AG20443 (cell line): Measurements from ENCODE around the gene DCAF4.

Experiments
- DNase-seq: peaks from one replicate; pipeline ENCODE4 v3.0.0; 2012; ENCODE audit warnings: low spot score, mixed read lengths

DCAF4 gene, protein sequence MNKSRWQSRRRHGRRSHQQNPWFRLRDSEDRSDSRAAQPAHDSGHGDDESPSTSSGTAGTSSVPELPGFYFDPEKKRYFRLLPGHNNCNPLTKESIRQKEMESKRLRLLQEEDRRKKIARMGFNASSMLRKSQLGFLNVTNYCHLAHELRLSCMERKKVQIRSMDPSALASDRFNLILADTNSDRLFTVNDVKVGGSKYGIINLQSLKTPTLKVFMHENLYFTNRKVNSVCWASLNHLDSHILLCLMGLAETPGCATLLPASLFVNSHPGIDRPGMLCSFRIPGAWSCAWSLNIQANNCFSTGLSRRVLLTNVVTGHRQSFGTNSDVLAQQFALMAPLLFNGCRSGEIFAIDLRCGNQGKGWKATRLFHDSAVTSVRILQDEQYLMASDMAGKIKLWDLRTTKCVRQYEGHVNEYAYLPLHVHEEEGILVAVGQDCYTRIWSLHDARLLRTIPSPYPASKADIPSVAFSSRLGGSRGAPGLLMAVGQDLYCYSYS

DNA sequence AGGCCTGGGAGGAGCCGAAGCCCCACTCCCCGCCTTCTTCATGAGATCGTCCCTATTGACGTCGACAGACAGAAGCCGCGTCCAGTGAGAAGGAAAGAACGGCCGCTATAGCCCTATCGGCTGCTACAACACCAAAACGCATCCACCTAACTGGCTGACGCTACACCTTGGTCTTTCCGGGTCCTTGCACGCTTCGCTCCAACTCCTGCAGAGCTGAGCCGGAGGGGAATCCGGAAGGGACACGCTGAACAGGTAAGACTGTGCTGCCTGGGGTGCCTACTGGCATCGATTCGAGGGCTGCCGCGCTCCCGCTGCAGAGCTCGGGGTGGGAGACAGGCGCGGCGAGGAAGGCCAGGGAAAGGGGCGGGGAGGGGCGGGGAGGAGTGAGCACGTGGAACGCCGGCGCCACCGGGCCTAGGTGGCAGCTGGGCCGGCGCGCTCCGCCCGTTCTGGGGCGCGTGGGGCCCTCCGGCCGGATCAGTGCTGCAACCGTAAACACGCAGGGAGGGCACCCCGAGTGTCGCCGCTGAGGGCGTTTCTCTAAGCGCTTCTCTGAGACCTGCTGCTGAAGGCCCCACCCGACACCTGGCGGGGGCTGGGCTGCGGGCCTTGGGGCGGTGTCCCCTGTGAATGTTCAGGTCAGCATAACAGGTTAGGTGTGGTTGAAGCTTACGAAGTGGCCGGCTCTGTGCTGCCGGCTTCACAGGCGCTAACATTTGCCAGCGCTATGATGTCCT, at the start of gene DCAF4:
TSS of gene DCAF4 (plus strand) at position 173 of the 737 bp plus-strand sequence. CDS start 11,515 bp downstream, outside the sequence.
- peak; percentile 99 for DNase-seq

GRCh38 chr14:72876710-72877063, 49.6 kb upstream of the DCAF4 start:
- no peak for DNase-seq

GRCh38 chr14:72878746-72879145, 47.5 kb upstream of the DCAF4 start:
- DNase-seq: no peak

DNA sequence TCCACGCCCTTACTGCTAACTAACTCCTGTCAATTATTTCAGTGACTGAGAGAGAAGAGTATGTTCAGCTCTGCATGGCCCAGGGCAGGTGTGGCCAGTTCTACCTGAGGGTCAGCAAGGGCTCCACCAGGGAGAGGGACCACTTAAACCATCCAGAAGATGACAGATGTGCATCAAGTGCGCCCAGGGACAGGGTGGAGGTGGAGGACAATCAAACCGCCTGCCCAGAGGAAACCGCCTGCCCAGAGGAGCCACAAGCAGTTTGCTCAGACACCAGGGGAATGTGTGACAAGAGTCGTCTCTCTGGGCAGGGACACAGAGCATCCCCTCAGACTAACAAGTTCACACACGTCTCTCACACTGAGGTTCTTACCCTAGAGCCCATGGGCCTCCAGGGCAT, 46.8 kb upstream of the DCAF4 start:
- no peak for DNase-seq

- DNase-seq: no peak
Measured at GRCh38 chr14:72880164-72880563, 46.1 kb upstream of the DCAF4 start.

- DNase-seq: no peak
Measured at GRCh38 chr14:72880820-72881219, 45.4 kb upstream of the DCAF4 start.

DNA sequence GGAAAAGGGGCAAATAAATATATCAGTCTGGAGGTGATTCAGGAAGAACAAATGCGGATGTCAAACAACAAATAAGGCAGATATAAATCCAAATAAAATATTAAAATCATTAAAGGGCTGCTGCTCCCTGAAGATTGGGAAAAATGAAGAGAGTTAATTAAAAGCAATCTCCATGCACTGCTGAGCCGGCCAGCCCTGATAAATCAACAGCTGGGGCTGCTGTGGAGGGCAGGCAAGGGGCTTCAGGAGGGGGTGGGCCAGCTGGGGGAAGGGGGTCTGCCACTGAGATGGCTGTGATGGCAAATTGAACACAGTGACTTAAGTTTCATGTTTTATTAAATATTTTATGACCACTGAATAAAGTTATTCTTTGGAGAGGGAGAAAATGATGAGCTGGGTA, 44.7 kb upstream of the DCAF4 start:
- DNase-seq: no peak

DNA sequence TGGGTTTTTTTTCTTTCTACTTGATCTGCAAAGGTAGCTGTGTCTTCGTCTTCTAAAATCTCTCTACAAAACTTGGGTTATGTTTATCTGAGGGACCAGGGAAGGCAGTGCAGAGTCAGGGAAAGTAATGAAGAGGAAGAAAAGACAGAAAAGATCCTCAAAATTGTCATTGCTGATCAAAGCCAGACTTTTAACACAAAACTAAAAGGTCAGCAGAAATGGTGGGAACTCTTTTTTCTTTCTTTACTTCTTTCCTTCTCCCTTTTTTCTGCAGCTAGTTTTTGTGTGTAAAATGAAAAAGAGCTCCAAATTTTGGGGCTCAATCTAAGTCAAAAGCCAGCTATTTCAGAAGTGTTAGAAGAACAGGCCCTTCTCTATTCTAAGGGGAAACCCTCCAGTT, 44.2 kb upstream of the DCAF4 start:
- DNase-seq: no peak

- DNase-seq: no peak
Measured at GRCh38 chr14:72882463-72882862, 43.8 kb upstream of the DCAF4 start.

- no peak for DNase-seq
Measured at GRCh38 chr14:72883109-72883508, 43.2 kb upstream of the DCAF4 start.

- DNase-seq: no peak
Measured at GRCh38 chr14:72883961-72884360, 42.3 kb upstream of the DCAF4 start.

DNA sequence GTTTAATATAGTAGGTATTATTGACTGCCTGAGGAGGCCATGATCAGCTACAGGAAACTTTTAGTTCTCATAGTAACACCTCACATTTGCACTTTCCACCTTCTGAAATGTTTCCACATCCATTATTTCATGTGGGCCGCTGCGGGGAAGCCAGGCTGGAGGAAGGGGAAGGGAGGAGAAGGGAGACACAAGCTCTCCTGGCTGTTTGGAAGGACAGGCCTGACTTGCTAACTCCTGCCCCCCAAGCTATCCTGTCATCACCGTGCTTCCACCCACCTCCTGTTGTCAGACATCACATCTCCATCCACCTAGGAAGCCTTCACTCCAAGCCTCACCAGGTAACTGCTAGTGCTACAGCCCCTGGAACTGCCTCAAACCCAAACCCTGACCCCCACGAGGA, 41.9 kb upstream of the DCAF4 start:
- DNase-seq: no peak

GRCh38 chr14:72887514-72887913, 38.8 kb upstream of the DCAF4 start:
- DNase-seq: no peak

DNA sequence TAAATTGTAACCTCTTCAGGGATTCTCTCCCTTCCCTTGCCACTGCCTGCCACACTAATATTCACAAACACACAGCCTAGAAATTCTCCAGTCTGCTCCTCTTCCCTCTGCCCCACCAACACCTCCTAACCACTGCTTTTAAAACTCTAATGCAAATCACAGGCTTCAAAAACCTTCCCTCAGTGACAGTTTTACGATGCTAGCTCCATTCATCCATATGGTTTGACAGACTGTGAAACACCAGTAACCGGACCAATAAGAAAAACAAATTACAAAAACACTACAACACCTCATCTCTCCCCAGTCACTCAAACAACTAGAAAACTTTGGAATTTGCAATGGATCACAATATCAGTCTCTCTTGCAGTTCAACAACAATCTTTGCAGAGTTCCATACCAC, 38.1 kb upstream of the DCAF4 start:
- no peak for DNase-seq

DNA sequence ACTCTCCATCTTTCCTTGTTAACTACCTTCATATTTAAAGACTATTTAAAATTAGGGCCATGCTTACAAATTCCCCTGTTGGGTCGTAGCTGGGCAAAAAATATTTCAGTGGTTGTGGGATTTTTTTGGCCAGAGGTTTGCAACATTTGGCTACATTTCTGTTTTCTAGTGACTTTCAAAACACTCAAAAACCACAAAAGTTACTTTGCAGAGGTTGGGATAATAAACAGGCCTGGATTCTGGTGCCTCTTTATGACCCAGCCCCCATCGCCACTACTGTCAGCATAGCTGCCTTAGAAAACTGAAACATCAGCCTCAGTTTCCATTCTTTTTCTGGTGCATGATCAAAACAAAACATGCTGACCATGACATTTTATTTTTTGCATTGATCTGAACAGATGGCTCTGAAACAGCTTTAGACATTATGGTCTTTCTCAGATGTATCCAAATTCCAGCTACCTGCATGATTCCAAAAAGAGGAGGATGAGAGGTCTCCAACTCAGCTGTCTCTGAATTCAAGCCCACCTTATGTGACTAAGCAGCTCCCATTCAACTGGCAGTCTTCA, 37.5 kb upstream of the DCAF4 start:
- DNase-seq: peak; percentile 38

GRCh38 chr14:72889366-72889765, 36.9 kb upstream of the DCAF4 start:
- no peak for DNase-seq

DNA sequence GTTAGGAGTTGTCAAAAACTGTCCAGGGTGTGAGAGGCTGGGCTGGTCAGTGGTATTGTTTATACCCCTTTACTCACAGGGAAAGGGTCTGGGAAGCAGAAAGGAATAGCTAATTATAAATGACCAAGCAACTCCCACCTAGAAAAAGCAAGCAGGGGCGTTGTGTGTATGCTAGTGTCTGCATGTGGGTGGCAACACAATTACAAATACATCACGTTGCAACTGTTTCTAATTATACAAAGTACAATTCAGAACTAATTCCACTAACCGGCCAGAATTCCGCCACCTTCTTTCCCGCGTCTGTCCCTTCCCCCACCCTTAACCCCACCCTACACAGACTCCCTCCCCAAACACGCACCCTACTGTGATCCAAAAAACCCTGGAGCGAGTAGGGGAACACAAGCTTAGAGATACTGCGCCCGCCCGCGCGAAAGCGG, 34.6 kb upstream of the DCAF4 start:
- no peak for DNase-seq

GRCh38 chr14:72892103-72892878, 34.0 kb upstream of the DCAF4 start:
- peak; percentile 39 for DNase-seq

GRCh38 chr14:72892879-72893635, 33.2 kb upstream of the DCAF4 start:
- peak; percentile 52 for DNase-seq

DNA sequence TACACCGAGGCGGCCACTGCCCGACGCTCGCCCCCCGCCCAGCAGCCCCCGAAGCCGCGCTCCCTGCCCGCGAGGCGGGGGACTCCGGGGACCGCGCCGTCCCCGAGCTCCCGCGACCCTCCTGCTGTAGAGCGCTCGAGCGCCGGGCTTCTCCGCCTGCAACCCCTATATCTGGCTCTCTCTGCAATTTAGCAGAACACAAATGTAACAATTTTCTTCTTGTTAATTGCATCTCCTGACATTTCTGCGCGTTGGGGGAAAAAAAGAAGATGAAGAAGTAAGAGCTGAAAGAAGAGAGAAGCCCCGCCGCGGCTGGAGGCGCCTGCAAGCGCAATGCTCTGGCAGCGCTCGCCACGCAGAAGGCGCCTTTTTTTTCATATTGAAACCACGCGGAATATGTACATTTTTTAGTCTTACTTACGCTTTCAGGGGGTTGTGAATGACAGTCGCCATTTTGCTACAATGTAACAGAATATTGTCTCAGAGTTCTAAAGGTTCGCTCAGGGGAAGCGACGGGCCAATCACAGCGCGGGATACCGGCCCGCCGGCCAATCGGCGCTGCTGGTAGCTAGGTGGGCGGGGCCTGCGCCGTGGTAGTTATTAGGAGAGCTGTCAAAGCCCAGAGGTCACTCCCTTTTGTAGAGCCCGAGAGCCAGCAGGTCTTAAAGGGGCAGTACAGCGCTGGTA, 32.5 kb upstream of the DCAF4 start, which contains the start of gene DPF3:
TSS of gene DPF3 (minus strand) at position 466 of the 687 bp plus-strand sequence. CDS start at position 453, 13 bp downstream.
- peak; percentile 98 for DNase-seq

DNA sequence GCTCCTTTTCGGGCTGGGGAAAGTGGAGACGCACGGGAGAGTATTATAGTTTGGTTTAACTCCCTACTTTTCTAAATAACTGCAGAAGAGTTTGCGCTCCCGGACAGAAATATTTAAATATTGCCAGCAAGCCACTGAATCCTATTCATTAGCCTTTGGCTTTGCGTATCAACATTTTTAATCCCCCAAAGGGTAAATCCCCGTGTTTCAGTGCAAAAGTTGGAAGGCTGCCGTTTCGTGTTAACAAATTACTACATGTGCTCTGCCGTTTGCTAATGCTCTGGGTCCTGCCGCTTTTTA, 32.0 kb upstream of the DCAF4 start:
- no peak for DNase-seq
